K562 (cell line): Measurements from ENCODE around the gene PDCD1LG2. TPM values are rescaled to one million over a fixed set of nuclear protein-coding genes. Genes with fewer than 3 reads are reported as not detected.
A peak's percentile ranks its signal among the peaks of the same experiment; 100 is the strongest.

ENCODE experiments used
- ATAC-seq: fragments of 200-7000 bp; cut with Tn5 transposase; 3 replicates; pipeline ENCODE4 v1.9.1; 2020; ENCODE audit warnings: moderate library complexity
- BruUV-seq: library from RNA; stranded (reverse); fragments of 400-500 nt; replicated peaks from 2 replicates; lab custom pipeline; 2021; lab: Mats Ljungman, UMichigan
- CTCF ChIA-PET: fragments of 300-600 bp; formaldehyde crosslinking; extraction: SDS; loops from one replicate; lab custom pipeline; 2021; ENCODE audit warnings: low intra/inter-chr PET ratio; lab: Yijun Ruan, JAX
- POLR2A ChIA-PET: fragments of 300-600, 350-650 bp; sonication (Branson Sonifier 250); formaldehyde crosslinking; extraction: SDS; loops from one replicate; lab custom pipeline; 2021; ENCODE audit warnings: antibody characterized with exemption, inconsistent platforms; lab: Yijun Ruan, JAX
- DNase-seq, 4 experiments: peaks; one replicate each; pipeline versions ENCODE4 v3.0.0 to v3.0.0-alpha.2; 2011 to 2018; ENCODE audit warnings: low spot score in 3 of 4, mixed read lengths in 3 of 4; ENCODE audit errors: extremely low read depth in 1 of 4
- FAIRE-seq: peaks from 2 replicates; lab custom pipeline; 2011; peaks lifted over from hg19 to GRCh38; lab: Jason Lieb, UNC
- H2AFZ ChIP-seq: 2 replicates; pipeline ENCODE4 v1.6.0; 2011; ENCODE audit warnings: low read depth, low read length, control low read depth, inconsistent platforms
- H3K27ac ChIP-seq: fragments of 200-600 bp; 3 replicates; pipeline ENCODE4 v1.8.0; 2011; ENCODE audit warnings: low read depth, mild to moderate bottlenecking, control low read depth, inconsistent platforms, low read length, moderate library complexity, mixed read lengths; ENCODE audit errors: extremely low read depth
- H3K27me3 ChIP-seq, 2 experiments: fragments of 300-600 bp in 1 of 2; 2 replicates in 1 of 2; 3 replicates in 1 of 2; pipeline versions ENCODE4 v1.6.0 to v1.8.0; 2011; ENCODE audit warnings: inconsistent platforms in 2 of 2, low read length in 2 of 2, mild to moderate bottlenecking in 1 of 2, mixed read lengths in 1 of 2, moderate library complexity in 1 of 2; ENCODE audit not compliant: control insufficient read depth in 2 of 2, insufficient read depth in 2 of 2
- H3K36me3 ChIP-seq: fragments of 300-600 bp; 3 replicates; pipeline ENCODE4 v1.8.0; 2011; ENCODE audit warnings: mild to moderate bottlenecking, low read length, inconsistent platforms; ENCODE audit not compliant: control insufficient read depth, insufficient read depth
- H3K4me1 ChIP-seq, 2 experiments: fragments of 200-600 bp in 1 of 2; replicated peaks in 1 of 2; 2 replicates in 1 of 2; 3 replicates in 1 of 2; pipeline versions ENCODE4 v1.5.1 to v1.8.0; 2011; ENCODE audit warnings: inconsistent platforms in 2 of 2, low read length in 2 of 2, mild to moderate bottlenecking in 1 of 2, mixed read lengths in 1 of 2, moderate library complexity in 1 of 2; ENCODE audit not compliant: control insufficient read depth in 2 of 2, insufficient read depth in 2 of 2
- H3K4me2 ChIP-seq: 2 replicates; pipeline ENCODE4 v1.6.1; 2011; ENCODE audit warnings: low read length, control low read depth, inconsistent platforms, mixed read lengths; ENCODE audit not compliant: insufficient read depth
- H3K4me3 ChIP-seq: fragments of 200-600 bp; sonication (generic), shearing (Covaris generic); 2 replicates; pipeline ENCODE4 v1.5.1; 2016; ENCODE audit warnings: control low read depth, inconsistent platforms
- H3K79me2 ChIP-seq: fragments of 200-600 bp; 3 replicates; pipeline ENCODE4 v1.8.0; 2011; ENCODE audit warnings: low read length, inconsistent platforms; ENCODE audit not compliant: control insufficient read depth, insufficient read depth
- H3K9ac ChIP-seq, 2 experiments: 2 replicates each; pipeline versions ENCODE4 v1.6.0 to v1.6.1; 2011; ENCODE audit warnings: low read depth in 2 of 2, low read length in 2 of 2, control low read depth in 1 of 2, inconsistent platforms in 1 of 2, mild to moderate bottlenecking in 1 of 2, mixed read lengths in 1 of 2; ENCODE audit not compliant: insufficient read depth in 1 of 2
- H3K9me1 ChIP-seq: one replicate; pipeline ENCODE4 v1.6.0; 2011; ENCODE audit warnings: inconsistent platforms, mild to moderate bottlenecking, low read length, moderate library complexity; ENCODE audit not compliant: control insufficient read depth, insufficient read depth
- H3K9me3 ChIP-seq: replicated peaks from 2 replicates; pipeline ENCODE4 v1.5.1; 2011; ENCODE audit warnings: low read depth, low read length, inconsistent platforms; ENCODE audit not compliant: control insufficient read depth, insufficient read depth
- H4K20me1 ChIP-seq: replicated peaks from 2 replicates; pipeline ENCODE4 v1.6.1; 2011; ENCODE audit warnings: low read length, inconsistent platforms, mixed read lengths; ENCODE audit not compliant: control insufficient read depth, insufficient read depth
- E2F6 ChIP-seq, 2 experiments: IDR thresholded peaks; 2 replicates each; pipeline ENCODE4 v1.6.1; 2011; ENCODE audit warnings: borderline replicate concordance in 1 of 2, control low read depth in 1 of 2, low read depth in 1 of 2, low read length in 1 of 2, mild to moderate bottlenecking in 1 of 2, mixed read lengths in 1 of 2, moderate library complexity in 1 of 2; ENCODE audit not compliant: insufficient read depth in 1 of 2, insufficient read length in 1 of 2, poor library complexity in 1 of 2, severe bottlenecking in 1 of 2; ENCODE audit errors: extremely low read depth in 1 of 2
- JUND ChIP-seq, 2 experiments: IDR thresholded peaks; 2 replicates in 1 of 2; 3 replicates in 1 of 2; pipeline ENCODE4 v1.6.1; 2011; ENCODE audit warnings: borderline replicate concordance in 2 of 2, low read depth in 2 of 2, low read length in 2 of 2, improper control_type of control experiment in 1 of 2, missing biosample characterization in 1 of 2, missing genetic modification characterization in 1 of 2, missing genetic modification reagents in 1 of 2
- NFIC ChIP-seq: fragments of 450-650 bp; IDR thresholded peaks from 2 replicates; pipeline ENCODE4 v1.6.1; 2017; ENCODE audit warnings: mild to moderate bottlenecking, inconsistent platforms
- VEZF1 ChIP-seq: fragments of 200-800 bp; sonication (Bioruptor generic); IDR thresholded peaks from 2 replicates; pipeline ENCODE4 v1.6.1; 2017; ENCODE audit warnings: missing genetic modification characterization, missing compliant biosample characterization
- ZBTB2 ChIP-seq: fragments of 450-650 bp; IDR thresholded peaks from 2 replicates; pipeline ENCODE4 v1.6.1; 2016; ENCODE audit warnings: antibody characterized with exemption
- WGBS: fragments of 100-300 bp; shearing (Covaris generic); methylation state at CpG from one replicate; pipeline ENCODE4 v1.1.6; 2016; ENCODE audit warnings: low coverage, mixed read lengths; ENCODE audit not compliant: insufficient coverage; ENCODE audit errors: missing lambda C conversion rate; 5-methylcytosine and 5-hydroxymethylcytosine counted together
- in situ Hi-C: fragments of 300-500 bp; cut with MboI; formaldehyde crosslinking; loops from 4 replicates; pipeline ENCODE4 v1.15.0; 2018; ENCODE audit warnings: inconsistent platforms, mixed read lengths
- intact Hi-C: fragments of 100-400 bp; cut with micrococcal nuclease; formaldehyde crosslinking; loops from 2 replicates; pipeline ENCODE4 v1.14.2; 2022
- polyA plus RNA-seq, 8 experiments: library from polyadenylated mRNA; depleted of rRNA in 4 of 8; stranded (reverse) in 5 of 8; unstranded in 3 of 8; fragments of >200 nt; fragmentation: Nextera tagmentation in 2 of 8; fragmentation: Illumina TruSeq in 1 of 8; extraction: Ambion mirVana in 2 of 8; extraction: Trizol in 1 of 8; gene quantifications; 2 replicates each; pipeline versions ENCODE4 v1.2.1 to v1.2.3, GENCODE V29; 2011 to 2014; ENCODE audit warnings: inconsistent platforms in 1 of 8, missing spikeins in 1 of 8
- total RNA-seq, 7 experiments: library from RNA; depleted of rRNA in 6 of 7; stranded (reverse); fragments of >200 nt in 6 of 7; fragmentation: Illumina TruSeq in 2 of 7; extraction: Trizol in 2 of 7; gene quantifications; 2 replicates each; pipeline versions ENCODE4 v1.2.1 to v1.2.3, GENCODE V29; 2011 to 2021; ENCODE audit warnings: low replicate concordance in 1 of 7

PDCD1LG2 gene
- total and polyA plus RNA-seq, 9 of the 15 experiments (the other 6 are each of a cell fraction or from before 2014, with no cell fraction given): not detected

GRCh38 chr9:5596173-5596572 lies 85.8 kb downstream of the PDCD1LG2 start:
- no peaks in the 10 kb centered on the region for H3K36me3 ChIP-seq
- H3K9me1 ChIP-seq: no peaks in the 10 kb centered on the region
- CTCF ChIA-PET: no interaction called here
- DNase-seq (no peak), FAIRE-seq (no peak), ATAC-seq (no peak)
- no peaks in the 10 kb centered on the region for H3K27me3 ChIP-seq
- POLR2A ChIA-PET: interaction anchor here (0.9 to 1.4 kb wide), 2 partner anchors 13 to 166 kb away, joined by 3 read pairs; no protein-coding TSS in a partner anchor
- H2AFZ ChIP-seq: no peak overlapping the region
- intact Hi-C loops (loop anchor here (10.0 kb wide), 1 partner anchor 841 kb away; no protein-coding TSS in a partner anchor), in situ Hi-C loops (loop anchor here (10.0 to 25.0 kb wide), 2 partner anchors 409 to 841 kb away; partner anchors contain the start of gene INSL6)
- no peaks in the 10 kb centered on the region for H3K79me2 ChIP-seq
- H3K9me3 ChIP-seq: no peaks in the 10 kb centered on the region
- WGBS: 4% methylated on average over 2 of the region's 2 CpGs
- H4K20me1 ChIP-seq: no peaks in the 10 kb centered on the region
- H3K27ac ChIP-seq: no peak overlapping the region
- H3K4me3 ChIP-seq: no peak overlapping the region
- TF ChIP-seq VEZF1 (CRISPR knock-in tag): no peak
- no peak for TF ChIP-seq E2F6 (IDR thresholded peaks at IDR 0.05; ENCODE audit: borderline replicate concordance in 1 of 2, extremely low read depth in 1 of 2, insufficient read depth in 1 of 2, insufficient read length in 1 of 2, low read depth in 1 of 2, low read length in 1 of 2, poor library complexity in 1 of 2, severe bottlenecking in 1 of 2)
- no peak for TF ChIP-seq JUND (IDR thresholded peaks at IDR 0.05; ENCODE audit: borderline replicate concordance, low read depth, low read length)
- no peak for TF ChIP-seq JUND (tag; IDR thresholded peaks at IDR 0.05; ENCODE audit: borderline replicate concordance, low read depth, low read length)
- TF ChIP-seq ZBTB2: no peak
- peak; percentile 57; the same call in 1 of the 2 replicates for TF ChIP-seq NFIC
- H3K4me2 ChIP-seq: no peak overlapping the region
- H3K4me1 ChIP-seq: no peaks in the 10 kb centered on the region
- no peak overlapping the region for H3K9ac ChIP-seq
- no TSS peak for BruUV-seq
